ENCODE measurements around the gene HNMT.

The HNMT gene

DNA sequence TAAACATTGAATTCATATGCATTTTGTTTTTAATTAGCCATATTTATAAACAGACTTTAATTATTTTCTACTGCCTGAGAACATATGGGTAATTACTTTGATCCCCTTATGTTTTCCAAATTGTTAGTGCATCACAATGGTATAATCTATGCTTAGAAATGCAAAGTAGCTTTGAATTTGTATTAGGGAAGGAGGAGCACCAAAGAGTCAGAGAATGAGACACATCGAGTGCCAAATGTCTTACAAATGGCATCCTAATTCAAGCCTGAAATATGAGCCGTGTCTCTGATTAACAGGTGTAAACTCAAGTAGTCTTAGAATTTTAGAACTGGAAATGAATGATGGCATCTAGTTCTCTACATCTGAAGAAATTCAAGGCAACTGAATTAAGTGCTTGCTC lies 8.7 kb upstream of the HNMT start:
- no peaks in the 10 kb centered on the region for H3K79me2 ChIP-seq (ENCODE audit: insufficient read depth, low read length)
- H3K27me3 ChIP-seq (ENCODE audit: insufficient read depth, low read length, poor library complexity, severe bottlenecking) = no peaks in the 10 kb centered on the region
- no peaks in the 10 kb centered on the region for H3K4me1 ChIP-seq (ENCODE audit: insufficient read depth, low read length, poor library complexity, severe bottlenecking)
- no peak overlapping the region for H2AFZ ChIP-seq (ENCODE audit: low read length)
- H3K4me2 ChIP-seq (ENCODE audit: low read depth, low read length, poor library complexity, severe bottlenecking) = no peak overlapping the region
- no peaks in the 10 kb centered on the region for H4K20me1 ChIP-seq (ENCODE audit: insufficient read depth, low read length, poor library complexity, severe bottlenecking)
- H3K9me3 ChIP-seq (ENCODE audit: insufficient read depth, low read depth, low read length) = no peaks in the 10 kb centered on the region
- no peaks in the 10 kb centered on the region for H3F3A ChIP-seq (ENCODE audit: low read depth)
- H3K4me3 ChIP-seq (ENCODE audit: low read length, poor library complexity, severe bottlenecking) = no peak overlapping the region
- no peak overlapping the region for H3K9ac ChIP-seq (ENCODE audit: low read depth, low read length, poor library complexity, severe bottlenecking)
- H3K36me3 ChIP-seq (ENCODE audit: insufficient read depth, low read length) = no peaks in the 10 kb centered on the region
- no peak for TF ChIP-seq EZH2phosphoT487 (IDR thresholded peaks at IDR 0.05; ENCODE audit: borderline replicate concordance)
- TF ChIP-seq, protein P1, sequence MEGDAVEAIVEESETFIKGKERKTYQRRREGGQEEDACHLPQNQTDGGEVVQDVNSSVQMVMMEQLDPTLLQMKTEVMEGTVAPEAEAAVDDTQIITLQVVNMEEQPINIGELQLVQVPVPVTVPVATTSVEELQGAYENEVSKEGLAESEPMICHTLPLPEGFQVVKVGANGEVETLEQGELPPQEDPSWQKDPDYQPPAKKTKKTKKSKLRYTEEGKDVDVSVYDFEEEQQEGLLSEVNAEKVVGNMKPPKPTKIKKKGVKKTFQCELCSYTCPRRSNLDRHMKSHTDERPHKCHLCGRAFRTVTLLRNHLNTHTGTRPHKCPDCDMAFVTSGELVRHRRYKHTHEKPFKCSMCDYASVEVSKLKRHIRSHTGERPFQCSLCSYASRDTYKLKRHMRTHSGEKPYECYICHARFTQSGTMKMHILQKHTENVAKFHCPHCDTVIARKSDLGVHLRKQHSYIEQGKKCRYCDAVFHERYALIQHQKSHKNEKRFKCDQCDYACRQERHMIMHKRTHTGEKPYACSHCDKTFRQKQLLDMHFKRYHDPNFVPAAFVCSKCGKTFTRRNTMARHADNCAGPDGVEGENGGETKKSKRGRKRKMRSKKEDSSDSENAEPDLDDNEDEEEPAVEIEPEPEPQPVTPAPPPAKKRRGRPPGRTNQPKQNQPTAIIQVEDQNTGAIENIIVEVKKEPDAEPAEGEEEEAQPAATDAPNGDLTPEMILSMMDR (conservative IDR thresholded peaks at IDR 0.05; ENCODE audit: low read length) = no peak
- H3K9me2 ChIP-seq (replicated peaks; ENCODE audit: low read depth, low read length) = no peaks in the 10 kb centered on the region

DNA sequence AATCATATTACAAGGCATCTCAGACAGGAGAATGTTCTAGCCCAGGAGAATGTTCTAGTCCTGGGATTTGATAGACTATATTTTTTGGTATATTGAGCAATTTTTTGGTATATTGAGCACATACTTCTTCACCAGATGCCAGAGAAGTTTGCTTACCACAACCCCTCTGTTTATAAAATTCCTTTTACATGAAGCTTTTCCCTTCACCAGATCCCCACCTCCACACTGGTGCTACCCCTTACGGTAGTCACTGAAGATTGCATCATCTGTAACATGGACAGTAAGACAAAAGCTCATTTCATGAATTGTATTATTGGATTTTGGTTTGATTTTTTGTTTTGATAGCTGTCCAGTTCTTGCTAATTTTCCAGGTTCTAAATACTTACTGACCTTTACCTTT lies 7.2 kb upstream of the HNMT start:
- Histone ChIP-seq H3K4me1 (ENCODE audit: insufficient read depth, low read length, poor library complexity, severe bottlenecking) (no peaks in the 10 kb centered on the region), H3F3A (ENCODE audit: low read depth) (no peaks in the 10 kb centered on the region), H3K9me3 (ENCODE audit: insufficient read depth, low read depth, low read length) (no peaks in the 10 kb centered on the region), H4K20me1 (ENCODE audit: insufficient read depth, low read length, poor library complexity, severe bottlenecking) (no peaks in the 10 kb centered on the region), H3K36me3 (ENCODE audit: insufficient read depth, low read length) (no peaks in the 10 kb centered on the region), H3K79me2 (ENCODE audit: insufficient read depth, low read length) (no peaks in the 10 kb centered on the region), H3K27me3 (ENCODE audit: insufficient read depth, low read length, poor library complexity, severe bottlenecking) (no peaks in the 10 kb centered on the region), H3K4me2 (ENCODE audit: low read depth, low read length, poor library complexity, severe bottlenecking) (no peak overlapping the region), H3K9me2 (replicated peaks; ENCODE audit: low read depth, low read length) (no peaks in the 10 kb centered on the region), H2AFZ (ENCODE audit: low read length) (no peak overlapping the region), H3K9ac (ENCODE audit: low read depth, low read length, poor library complexity, severe bottlenecking) (no peak overlapping the region), H3K4me3 (ENCODE audit: low read length, poor library complexity, severe bottlenecking) (no peak overlapping the region)
- TF ChIP-seq EZH2phosphoT487 (IDR thresholded peaks at IDR 0.05; ENCODE audit: borderline replicate concordance) = no peak
- TF ChIP-seq, protein P1 (conservative IDR thresholded peaks at IDR 0.05; ENCODE audit: low read length) = no peak

DNA sequence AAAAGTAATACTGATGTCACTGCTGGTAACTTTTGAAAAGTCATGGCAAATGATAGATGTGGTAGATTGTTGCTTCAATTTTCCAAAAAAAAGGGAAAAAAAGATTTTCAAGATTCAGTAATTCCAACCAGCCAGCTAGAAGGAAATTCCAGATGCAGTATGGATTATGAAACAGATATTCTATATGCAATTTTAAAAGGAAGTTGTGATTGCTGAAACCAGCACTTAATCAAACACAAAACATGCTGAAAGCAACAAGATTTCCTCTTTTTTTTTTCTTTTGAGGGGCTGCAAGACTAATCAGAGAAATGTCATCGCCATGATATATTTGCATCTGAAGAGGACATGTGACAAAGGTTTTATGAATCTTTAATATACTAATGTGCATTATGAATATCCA lies 5.1 kb upstream of the HNMT start:
- no peak overlapping the region for H3K4me3 ChIP-seq (ENCODE audit: low read length, poor library complexity, severe bottlenecking)
- no peaks in the 10 kb centered on the region for H3K9me3 ChIP-seq (ENCODE audit: insufficient read depth, low read depth, low read length)
- H3K79me2 ChIP-seq (ENCODE audit: insufficient read depth, low read length) = no peaks in the 10 kb centered on the region
- H3K36me3 ChIP-seq (ENCODE audit: insufficient read depth, low read length) = no peaks in the 10 kb centered on the region
- no peaks in the 10 kb centered on the region for H3F3A ChIP-seq (ENCODE audit: low read depth)
- no peaks in the 10 kb centered on the region for H3K27me3 ChIP-seq (ENCODE audit: insufficient read depth, low read length, poor library complexity, severe bottlenecking)
- TF ChIP-seq, protein P1 (conservative IDR thresholded peaks at IDR 0.05; ENCODE audit: low read length) = no peak
- no peak for TF ChIP-seq EZH2phosphoT487 (IDR thresholded peaks at IDR 0.05; ENCODE audit: borderline replicate concordance)
- H3K9ac ChIP-seq (ENCODE audit: low read depth, low read length, poor library complexity, severe bottlenecking) = no peak overlapping the region
- no peaks in the 10 kb centered on the region for H3K4me1 ChIP-seq (ENCODE audit: insufficient read depth, low read length, poor library complexity, severe bottlenecking)
- no peak overlapping the region for H2AFZ ChIP-seq (ENCODE audit: low read length)
- no peaks in the 10 kb centered on the region for H4K20me1 ChIP-seq (ENCODE audit: insufficient read depth, low read length, poor library complexity, severe bottlenecking)
- H3K4me2 ChIP-seq (ENCODE audit: low read depth, low read length, poor library complexity, severe bottlenecking) = no peak overlapping the region
- H3K9me2 ChIP-seq (replicated peaks; ENCODE audit: low read depth, low read length) = no peaks in the 10 kb centered on the region

Measured in Loucy (cell line).